Measurements from ENCODE around the gene MAU2. TPM values are rescaled to one million over a fixed set of nuclear protein-coding genes. Genes with fewer than 3 reads are reported as not detected.

MAU2 gene
- polyA plus RNA-seq, 4 donors: 37.2 to 82.5 (median 49.6) TPM

DNA sequence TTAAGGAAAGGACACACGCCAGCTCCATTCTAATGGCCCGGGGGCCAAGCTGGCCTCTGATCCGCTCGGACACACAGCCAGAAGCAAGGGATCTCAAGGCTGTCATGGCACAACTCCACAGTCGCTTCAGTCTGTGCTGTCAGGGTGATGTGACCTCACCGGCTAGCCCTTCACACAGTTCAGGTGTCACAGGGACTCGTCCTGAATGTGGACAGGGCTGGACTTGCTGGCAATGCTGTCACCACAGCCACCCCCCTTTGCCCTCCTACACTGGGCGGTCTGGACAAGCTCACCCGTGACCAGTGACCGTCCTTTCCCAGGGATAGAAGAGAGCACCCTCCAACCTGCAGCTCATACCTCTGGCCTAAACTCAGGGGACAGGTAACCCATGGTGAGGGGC, 15.6 kb upstream of the MAU2 start:
- no peak for DNase-seq (ENCODE audit: low read depth in 4 of 4, low spot score in 3 of 4)

DNA sequence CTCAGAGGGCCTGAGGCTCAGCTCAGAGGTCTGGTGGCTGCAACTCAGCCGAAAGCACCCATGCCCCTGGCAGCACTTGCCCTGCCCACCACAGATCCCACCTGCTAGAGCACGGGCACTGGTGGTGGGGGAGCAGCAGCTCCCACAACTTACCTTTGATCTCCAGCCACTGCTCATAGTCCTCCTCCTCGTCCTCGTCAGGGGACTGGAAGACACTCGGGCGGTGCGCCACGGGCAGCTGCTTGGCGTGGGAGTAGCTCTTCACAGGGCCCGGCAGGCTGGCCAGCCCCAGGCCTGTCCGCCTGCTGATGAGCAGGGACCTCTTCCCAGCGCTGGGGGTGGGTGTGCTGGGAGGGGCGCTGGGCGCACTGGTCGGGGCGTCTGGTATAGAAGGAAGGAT, 14.9 kb upstream of the MAU2 start:
- no peak for DNase-seq (ENCODE audit: low read depth in 4 of 4, low spot score in 3 of 4)

DNA sequence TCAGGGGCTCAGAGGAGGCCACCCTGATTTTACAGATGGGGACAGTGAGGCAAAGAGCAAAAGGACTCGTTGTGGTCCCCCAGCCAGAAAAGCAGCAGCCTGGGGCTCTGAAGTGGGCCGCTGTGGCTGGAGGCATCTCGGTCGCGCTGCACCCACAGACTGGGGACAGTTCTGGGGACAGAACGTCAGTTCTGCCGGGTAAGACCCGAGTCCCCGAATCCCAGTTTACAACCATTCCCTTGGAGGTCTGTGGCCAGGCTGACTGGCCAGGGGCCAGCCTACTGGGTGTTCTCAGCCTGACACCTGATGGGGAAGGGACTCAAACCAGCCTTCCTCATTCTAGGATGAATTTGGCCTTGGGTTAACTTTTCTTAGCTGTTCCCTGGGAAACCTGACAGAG, 14.4 kb upstream of the MAU2 start:
- no peak for DNase-seq (ENCODE audit: low read depth in 4 of 4, low spot score in 3 of 4)

DNA sequence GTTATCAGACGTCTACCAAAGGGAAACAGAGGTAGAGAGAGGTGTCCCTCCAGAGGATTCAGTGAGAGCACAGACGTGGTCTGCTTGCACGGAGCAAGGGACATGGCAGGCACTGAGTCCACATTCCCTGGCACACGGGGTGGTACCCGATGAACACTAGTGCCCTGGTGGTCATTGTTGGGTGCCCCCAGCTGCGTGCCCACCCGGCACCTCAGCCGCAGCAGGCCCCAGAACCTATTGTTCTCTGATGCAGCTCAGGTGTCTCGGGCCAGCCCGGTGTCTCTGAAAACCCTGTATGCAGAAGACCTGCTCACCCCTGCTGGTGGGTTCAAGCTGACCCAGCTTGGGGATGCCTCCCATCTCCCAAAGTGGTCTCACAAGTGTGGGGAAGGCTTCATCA, 12.3 kb upstream of the MAU2 start:
- DNase-seq (ENCODE audit: low read depth in 4 of 4, low spot score in 3 of 4): no peak

DNA sequence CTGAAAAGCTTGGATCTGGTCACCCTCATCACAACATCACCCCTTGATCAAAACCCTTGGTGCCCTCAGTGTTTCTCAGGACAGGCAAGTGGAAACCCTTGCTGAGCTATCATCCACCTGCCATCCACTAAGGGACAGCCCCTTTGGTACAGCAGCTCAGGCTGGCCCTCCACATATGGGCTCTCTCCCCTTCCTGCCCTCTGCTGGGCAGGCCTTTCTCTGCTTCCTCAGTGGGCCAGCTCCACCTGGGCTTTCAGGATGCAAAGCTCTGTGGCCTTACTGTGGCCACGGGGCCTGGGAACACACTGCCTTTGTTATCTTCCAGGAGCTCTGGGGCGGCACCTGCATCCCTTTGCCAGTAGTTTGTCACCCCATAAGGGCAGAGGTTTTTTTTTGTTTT, 5.2 kb upstream of the MAU2 start:
- DNase-seq (ENCODE audit: low read depth in 4 of 4, low spot score in 3 of 4): no peak

DNA sequence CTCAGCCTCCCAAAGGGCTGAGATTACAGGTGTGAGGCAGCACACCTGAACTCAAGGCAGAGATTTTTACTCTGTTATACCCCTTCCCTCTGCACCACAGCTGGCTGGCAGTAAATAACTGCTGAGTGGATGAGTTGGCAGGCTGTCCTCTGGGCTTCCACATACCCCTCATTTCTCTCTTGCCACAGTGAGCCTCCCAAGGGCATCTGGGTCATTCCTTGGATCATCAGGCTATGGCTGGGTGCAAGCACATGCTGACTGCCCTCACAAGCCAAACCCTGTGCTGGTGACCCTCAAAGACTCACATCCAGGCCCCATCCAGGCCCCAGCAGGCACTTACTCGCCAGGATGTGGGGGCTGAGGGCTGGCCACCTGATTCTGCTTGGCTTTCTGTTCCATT, 4.5 kb upstream of the MAU2 start:
- DNase-seq (ENCODE audit: low read depth in 4 of 4, low spot score in 3 of 4): no peak

DNA sequence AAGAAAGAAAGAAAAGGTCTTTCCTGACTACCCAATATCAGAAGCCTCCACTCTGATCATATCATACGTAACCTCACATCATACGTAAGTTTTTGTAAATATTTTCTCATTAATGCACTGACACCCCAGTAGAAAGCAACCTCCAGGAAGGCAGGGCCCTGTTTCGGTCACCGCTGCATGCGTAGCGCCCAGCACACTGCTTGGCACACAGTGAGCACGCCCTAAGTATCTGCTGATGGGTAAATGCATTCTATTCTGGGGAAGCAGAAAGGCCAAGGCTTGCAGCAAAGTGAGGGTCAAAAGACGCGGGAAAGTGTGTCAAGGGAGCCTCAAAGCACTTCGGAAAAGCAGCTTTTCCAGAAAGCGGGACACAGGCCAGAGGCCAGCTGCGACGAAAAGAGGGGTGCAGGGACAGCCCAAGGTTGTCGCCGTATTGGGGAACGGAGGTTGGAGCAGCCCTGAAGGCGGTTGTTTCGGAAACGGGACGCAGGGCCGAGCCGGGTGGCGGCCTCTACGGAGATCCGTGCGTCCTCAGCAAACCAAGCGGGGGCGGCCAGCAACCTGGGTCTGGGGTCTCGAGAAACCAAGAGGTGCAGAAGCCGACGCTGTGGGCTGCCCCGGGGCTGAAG, 783 bp upstream of the MAU2 start:
- DNase-seq (ENCODE audit: low read depth in 4 of 4, low spot score in 3 of 4): no peak

DNA sequence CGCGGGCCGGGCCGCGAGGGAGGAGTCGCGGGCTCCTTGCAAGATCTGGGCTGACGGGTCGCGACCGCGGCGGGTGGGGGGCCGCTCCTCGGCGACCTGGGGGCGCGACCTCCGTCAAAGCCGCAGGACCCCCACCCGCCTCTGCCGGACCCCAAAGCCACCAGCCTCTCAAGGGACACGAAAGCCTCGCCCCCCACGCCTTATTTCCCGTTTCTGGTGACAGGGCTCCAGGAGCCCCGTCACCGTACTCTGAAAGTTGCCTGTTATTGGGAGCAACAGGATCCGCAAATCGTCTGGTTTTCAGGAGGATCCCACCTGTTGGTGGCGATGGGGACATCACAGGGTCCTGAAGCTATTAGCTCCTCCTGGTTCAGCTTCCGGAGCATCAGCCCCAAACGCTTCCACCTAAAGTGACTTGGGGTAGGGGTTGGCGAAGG, 530 bp downstream of the MAU2 start:
- DNase-seq (ENCODE audit: low read depth in 4 of 4, low spot score in 3 of 4): no peak

DNA sequence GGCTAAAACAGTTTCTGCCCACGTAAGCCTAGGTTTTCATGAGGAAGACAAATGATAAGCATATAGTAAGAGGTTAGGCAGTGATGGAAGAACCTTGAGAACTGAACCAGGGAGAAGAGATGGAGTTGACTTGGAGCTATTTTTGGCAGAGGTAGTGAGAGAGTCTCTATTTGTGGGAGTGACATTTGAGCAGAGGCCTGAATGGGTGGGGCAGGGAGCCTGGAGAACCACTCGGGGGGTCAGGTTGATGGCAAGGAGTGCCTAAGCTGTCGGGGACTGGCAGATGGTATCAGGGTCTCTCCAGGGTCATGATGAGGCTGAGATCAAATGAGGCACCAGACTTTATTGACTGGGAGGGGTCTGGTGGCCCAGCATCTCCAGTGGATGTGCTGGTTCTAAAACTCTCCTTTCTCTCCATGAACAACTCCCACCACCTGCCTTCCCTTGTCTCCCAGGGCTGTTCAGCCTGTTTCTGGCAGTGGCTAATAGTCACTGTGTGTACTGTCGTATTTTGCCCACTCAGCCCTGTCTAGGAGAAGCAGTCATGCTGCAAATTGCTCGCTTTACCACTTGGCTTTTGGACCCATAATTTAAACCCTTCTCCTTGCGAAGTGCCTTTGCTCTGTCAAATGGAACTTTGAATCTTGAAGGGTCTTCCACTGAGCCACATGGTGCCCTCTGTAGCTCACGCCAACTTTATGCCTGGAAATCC, 3.6 kb downstream of the MAU2 start:
- DNase-seq (ENCODE audit: low read depth in 4 of 4, low spot score in 3 of 4): no peak

DNA sequence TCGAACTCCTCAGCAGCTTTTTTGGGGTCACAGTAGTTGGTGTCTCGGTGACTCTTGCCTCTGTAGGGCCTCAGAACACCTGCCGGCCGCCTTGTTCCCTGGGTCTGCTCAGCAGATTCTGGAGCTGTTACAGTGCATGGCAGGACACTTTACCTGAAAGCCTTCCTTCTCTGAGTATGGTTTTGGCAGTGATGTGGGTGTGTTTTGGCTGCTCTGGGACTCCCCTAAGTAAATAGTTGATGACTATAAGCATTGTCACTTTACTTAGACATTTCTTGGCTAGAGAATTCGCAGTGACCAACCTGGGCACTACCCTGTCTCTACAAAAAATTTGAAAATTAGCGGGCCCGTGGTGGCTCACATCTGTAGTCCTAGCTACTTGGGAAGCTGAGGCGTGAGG, 7.0 kb downstream of the MAU2 start:
- DNase-seq (ENCODE audit: low read depth in 4 of 4, low spot score in 3 of 4): no peak

DNA sequence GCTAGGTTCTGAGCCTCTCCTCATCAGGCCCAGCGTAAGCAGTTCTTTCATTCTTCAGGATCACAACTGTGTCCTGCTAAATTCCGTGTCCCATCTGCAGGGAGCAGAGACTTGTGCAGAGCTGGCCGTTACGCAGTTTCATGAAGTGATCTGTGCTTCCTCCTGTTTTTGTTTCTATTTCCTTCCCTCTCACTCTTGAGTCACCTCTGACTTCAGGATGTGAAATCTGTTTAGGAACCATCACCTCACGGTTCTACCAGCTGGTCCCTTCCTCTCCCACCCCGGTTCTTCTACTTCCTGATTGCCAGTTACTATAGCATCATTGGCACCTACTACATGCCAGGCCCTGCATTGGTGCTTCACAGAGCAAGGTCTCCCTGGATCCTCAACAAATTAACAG, 8.5 kb downstream of the MAU2 start:
- no peak for DNase-seq (ENCODE audit: low read depth in 4 of 4, low spot score in 3 of 4)

DNA sequence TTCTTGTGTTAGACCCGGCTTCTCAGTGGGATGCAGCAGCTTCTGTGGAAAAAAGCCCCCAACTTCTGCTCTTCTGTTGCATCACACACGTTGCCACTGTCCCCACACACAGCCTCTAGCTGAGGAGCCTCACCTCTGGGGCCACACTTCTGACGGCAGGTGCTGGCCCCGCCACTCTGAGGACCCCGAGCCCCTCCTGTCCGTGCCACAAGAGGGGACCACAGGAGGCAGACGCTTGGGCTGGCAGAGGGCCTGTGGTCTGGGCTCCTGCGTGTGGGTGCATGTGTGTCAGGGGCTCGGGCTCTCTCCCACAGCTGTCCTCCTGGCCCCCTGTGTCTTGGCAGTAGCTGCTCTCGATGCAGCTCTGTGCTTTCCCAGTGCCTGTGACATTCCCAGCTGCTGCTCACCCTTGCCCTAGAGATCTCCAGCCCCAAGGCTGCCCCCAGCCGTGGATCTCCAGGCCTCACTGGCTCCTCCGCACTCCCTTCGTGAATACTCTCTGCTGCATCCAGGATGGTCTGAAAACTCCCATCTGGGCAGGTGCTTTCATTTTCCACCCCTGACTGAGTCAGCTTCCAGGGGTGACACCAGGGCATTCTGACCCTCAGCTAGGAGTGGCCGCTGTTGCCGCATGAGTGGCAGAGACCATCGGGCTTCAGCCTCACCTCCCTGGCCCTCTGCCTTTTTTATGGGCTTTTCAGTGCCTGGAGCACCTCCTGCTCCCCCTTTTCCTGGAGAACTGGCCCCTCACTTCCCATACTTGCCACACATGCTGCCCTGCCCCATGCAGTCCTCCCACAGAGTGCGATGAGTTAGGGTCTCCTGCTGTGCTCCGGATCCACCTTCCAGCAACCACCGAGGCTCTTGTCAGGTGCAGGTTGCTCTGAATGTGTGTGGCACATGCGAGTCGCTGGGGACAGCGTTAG, 13.7 kb downstream of the MAU2 start:
- no peak for DNase-seq (ENCODE audit: low read depth in 4 of 4, low spot score in 3 of 4)

DNA sequence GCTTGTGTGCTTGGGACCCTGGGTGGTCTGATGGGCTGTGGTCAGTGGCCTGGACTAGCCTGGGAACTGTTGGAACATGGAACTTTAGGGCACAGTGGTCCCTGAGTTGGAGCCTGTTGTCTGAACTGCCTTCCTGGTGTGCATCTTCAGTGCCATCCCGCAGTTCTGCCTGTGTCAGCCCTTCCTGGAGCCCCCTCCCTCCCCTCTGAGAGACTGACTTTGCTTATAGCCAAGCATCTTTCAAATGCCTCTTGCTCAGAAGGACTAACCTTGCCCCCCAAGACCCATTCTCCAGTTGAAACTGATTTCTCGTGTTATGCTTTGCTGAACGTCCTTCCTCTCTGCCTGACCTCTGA, 14.3 kb downstream of the MAU2 start:
- no peak for DNase-seq (ENCODE audit: low read depth in 4 of 4, low spot score in 3 of 4)

DNA sequence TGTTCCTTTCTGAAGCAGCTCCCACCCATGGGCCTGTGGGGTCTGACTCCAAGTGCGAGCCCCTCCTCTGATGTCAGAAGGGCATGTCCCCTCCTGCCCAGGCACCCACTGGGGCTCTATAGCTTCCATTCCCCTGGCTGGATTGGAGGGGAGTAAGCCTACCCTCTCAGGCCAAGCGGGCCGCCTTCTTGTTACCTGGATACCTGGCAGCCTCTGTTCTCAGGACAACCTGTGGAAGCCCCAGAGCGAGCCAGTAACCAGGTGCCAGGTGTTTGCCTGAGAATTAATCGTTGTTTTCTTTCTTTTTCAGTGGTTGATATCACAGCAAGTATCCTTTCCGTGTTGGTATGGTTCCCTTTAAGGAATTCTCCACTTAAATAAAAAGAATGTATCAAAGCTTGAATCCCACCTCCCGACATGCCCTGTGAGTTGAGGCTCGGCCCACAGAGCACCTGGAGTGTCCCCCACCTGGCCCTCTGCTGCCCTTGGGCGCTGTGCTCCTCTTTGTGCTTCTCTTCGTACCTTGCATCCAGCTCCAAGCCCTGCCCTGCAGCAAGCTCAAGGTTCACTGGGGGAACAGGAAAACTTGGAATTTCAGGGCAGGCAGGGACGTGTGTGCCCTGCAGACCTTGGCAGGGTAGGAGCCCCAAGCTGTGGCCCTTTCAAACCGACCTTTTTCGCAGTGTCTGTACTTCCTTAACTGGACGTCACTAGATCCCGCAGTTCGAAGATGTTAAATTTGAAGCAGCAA, 15.0 kb downstream of the MAU2 start:
- no peak for DNase-seq (ENCODE audit: low read depth in 4 of 4, low spot score in 3 of 4)

DNA sequence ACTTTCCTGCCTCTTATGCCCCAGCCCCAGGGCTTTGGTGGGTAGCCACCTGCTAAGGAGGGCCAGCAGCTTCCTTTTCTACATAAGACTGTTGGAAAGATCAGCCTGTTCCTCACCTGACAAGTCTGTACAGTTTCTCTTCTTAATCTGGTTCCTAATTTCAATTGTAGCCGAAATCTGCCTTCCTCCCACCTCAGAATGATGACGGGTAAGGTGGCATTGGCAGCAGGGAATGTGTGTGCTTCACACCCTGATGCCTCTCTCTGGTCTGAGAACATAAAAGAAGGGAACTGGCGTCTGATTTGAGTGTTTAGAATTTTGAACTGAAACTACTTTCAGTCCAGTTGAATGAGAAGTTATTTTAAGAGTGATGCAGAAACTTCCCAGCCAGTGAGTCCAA, 16.0 kb downstream of the MAU2 start:
- no peak for DNase-seq (ENCODE audit: low read depth in 4 of 4, low spot score in 3 of 4)

DNA sequence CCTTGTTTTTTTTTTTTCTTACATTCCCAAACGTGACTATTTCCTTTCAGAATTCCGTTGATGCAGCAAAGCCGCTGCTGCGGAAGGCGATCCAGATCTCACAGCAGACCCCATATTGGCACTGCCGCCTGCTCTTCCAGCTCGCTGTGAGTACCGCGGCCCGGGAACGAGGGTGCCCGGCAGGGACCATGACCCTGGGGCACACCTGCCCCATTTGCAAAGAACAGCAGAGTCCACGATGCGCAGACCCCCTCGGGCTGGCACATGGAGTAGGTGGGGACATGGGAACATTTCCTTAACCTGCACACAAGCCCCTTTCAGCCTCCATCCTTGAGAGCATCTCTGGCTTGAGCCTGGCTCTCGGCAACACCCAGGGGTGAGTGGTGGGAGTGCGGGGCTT, 16.5 kb downstream of the MAU2 start:
- no peak for DNase-seq (ENCODE audit: low read depth in 4 of 4, low spot score in 3 of 4)

DNA sequence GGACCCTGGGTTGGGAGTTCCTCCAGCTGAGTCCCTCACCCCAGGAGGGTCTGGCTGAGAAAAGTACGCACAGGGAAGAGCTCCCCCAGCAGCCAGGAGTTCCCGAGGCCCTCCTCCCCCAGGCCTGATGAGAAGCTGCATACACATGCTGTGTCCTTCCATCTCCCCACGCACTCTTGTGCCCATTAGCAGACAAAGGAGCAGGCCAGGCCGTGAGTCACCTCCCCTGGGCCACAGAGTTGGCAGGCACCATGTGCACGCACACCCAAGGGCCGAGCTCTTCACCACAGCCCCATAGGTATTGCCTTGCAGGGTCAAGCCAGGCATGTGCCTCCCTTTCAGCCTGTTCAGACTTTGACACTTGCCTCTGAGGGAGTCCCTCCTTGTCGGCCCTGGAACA, 17.5 kb downstream of the MAU2 start:
- no peak for DNase-seq (ENCODE audit: low read depth in 4 of 4, low spot score in 3 of 4)

DNA sequence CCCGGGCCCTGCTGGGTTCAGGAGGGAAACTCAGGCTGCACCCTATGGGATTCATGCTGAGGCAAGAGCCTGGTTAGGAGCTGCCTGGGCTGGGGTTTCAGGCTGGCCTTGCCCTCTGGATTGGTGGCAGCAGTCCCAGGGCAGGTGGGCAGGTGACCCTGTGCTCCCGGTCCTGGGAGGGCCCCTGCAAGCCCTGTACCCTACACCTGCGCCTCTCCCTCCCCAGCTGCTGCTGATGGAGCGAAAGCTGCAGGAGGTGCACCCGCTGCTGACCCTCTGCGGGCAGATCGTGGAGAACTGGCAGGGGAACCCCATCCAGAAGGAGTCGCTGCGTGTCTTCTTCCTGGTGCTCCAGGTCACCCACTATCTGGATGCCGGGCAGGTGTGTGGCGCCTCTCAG, 20.4 kb downstream of the MAU2 start:
- DNase-seq (ENCODE audit: low read depth in 4 of 4, low spot score in 3 of 4): no peak

DNA sequence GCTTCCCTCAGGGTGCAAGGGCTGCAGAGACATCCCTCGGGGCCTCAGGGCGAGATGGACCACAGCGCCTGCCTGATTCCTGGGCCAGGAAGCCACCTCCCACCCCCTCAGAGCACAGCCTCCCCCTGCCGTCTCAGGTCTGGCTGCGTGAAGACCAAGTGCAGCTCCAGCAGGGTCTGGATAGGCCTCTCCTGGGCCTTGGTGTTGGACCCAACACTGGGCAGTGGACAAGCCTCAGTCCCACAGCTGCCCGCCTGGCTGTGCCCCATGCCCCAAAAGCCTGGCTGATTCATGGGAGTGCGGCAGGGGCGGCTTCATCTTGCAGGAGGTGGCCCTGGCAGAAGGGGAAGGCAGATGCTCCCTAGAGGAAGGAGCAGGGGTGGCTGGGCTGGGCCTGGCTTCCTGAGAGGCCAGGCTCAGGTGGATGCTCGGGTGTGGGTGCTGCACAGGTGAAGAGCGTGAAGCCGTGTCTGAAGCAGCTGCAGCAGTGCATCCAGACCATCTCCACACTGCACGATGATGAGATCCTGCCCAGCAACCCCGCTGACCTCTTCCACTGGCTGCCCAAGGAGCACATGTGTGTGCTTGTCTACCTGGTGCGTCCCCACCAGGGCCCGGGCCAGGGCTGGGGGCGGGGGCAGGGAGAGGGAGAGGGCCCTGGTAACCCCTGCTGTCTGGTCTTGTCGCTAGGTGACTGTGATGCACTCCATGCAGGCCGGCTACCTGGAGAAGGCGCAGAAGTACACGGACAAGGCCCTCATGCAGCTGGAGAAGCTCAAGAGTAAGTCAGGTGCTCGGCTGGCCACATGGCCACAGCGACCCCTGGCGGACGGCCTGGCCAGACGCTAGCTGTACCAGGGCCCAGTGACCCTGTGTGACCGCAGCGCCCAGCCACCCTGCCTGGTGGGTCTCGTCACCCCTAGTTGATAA, 21.7 kb downstream of the MAU2 start:
- peak in 1 of 4 donors; percentile 19 for DNase-seq (ENCODE audit: low read depth in 4 of 4, low spot score in 3 of 4)

DNA sequence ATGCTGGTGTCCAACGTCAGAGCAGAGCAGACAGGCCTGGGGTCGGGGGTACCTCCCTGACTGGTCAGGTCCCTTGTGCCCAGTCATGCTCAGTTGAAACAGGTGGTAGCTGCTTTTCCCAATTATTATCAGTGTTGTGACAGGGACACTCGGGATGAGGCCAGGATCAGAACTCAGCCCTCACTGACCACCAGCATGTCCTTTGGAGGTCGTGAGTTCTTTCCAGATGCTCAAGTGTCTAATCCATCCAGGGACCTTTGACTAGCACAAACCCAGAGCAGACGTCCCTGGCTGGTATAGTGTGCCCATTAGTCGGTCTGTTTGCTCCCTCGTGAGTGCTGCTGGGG, 22.4 kb downstream of the MAU2 start:
- DNase-seq (ENCODE audit: low read depth in 4 of 4, low spot score in 3 of 4): no peak
